GM19025 (cell line): ENCODE data around the gene ADAM10.

ENCODE experiments used
- ATAC-seq: cut with Tn5 transposase; IDR thresholded peaks from one replicate; pipeline ENCODE4 v1.9.1; 2021; ENCODE audit warnings: mild to moderate bottlenecking, low read depth, moderate library complexity; ENCODE audit not compliant: unreplicated experiment

ADAM10 gene

GRCh38 chr15:58558777-58559176 is 190.7 kb downstream of the ADAM10 start:
- no peak for ATAC-seq

- ATAC-seq: no peak
Measured at GRCh38 chr15:58556541-58556940, 193.0 kb downstream of the ADAM10 start.

- no peak for ATAC-seq
Measured at GRCh38 chr15:58556028-58556361, 193.5 kb downstream of the ADAM10 start.

GRCh38 chr15:58555162-58556027 is 194.1 kb downstream of the ADAM10 start:
- no peak for ATAC-seq

GRCh38 chr15:58554758-58555157 is 194.7 kb downstream of the ADAM10 start:
- ATAC-seq: no peak

GRCh38 chr15:58553365-58553918 is 196.1 kb downstream of the ADAM10 start:
- ATAC-seq: no peak

- no peak for ATAC-seq
Measured at GRCh38 chr15:58552505-58553364, 196.8 kb downstream of the ADAM10 start.

GRCh38 chr15:58551764-58552504 is 197.6 kb downstream of the ADAM10 start:
- no peak for ATAC-seq

- ATAC-seq: no peak
Measured at GRCh38 chr15:58551084-58551763, 198.3 kb downstream of the ADAM10 start.

GRCh38 chr15:58549785-58550074 is 199.8 kb downstream of the ADAM10 start:
- ATAC-seq: no peak

- no peak for ATAC-seq
Measured at GRCh38 chr15:58549013-58549784, 200.3 kb downstream of the ADAM10 start.

- ATAC-seq: no peak
Measured at GRCh38 chr15:58548308-58549012, 201.0 kb downstream of the ADAM10 start.

- no peak for ATAC-seq
Measured at GRCh38 chr15:58547628-58548307, 201.7 kb downstream of the ADAM10 start.

- ATAC-seq: no peak
Measured at GRCh38 chr15:58546635-58547627, 202.6 kb downstream of the ADAM10 start.

- ATAC-seq: no peak
Measured at GRCh38 chr15:58546066-58546591, 203.4 kb downstream of the ADAM10 start.

GRCh38 chr15:58545307-58546065 is 204.0 kb downstream of the ADAM10 start:
- ATAC-seq: no peak
